GM12878 (cell line): ENCODE results near the gene SLC12A6. TPM values are rescaled to one million over a fixed set of nuclear protein-coding genes. Genes with fewer than 3 reads are reported as not detected.

ENCODE experiments used
- ATF7 ChIP-seq: fragments of 450-650 bp; IDR thresholded peaks from 2 replicates; pipeline ENCODE4 v1.6.1; 2016; ENCODE audit warnings: low read depth, mild to moderate bottlenecking
- BCL11A ChIP-seq: IDR thresholded peaks from 2 replicates; pipeline ENCODE4 v1.6.1; 2011; ENCODE audit warnings: low read depth, low read length
- CHD2 ChIP-seq: IDR thresholded peaks from 2 replicates; pipeline ENCODE4 v1.6.1; 2011; ENCODE audit warnings: low read depth, low read length, improper control_type of control experiment, borderline replicate concordance
- E4F1 ChIP-seq: fragments of 450-650 bp; IDR thresholded peaks from 2 replicates; pipeline ENCODE4 v1.6.1; 2018; ENCODE audit warnings: borderline replicate concordance, mild to moderate bottlenecking; ENCODE audit not compliant: partially characterized antibody
- ELK1 ChIP-seq: IDR thresholded peaks from 2 replicates; pipeline ENCODE4 v1.6.1; 2012; ENCODE audit warnings: low read depth, low read length, improper control_type of control experiment
- EZH2 ChIP-seq: IDR thresholded peaks from 2 replicates; pipeline ENCODE4 v1.6.1; 2012; ENCODE audit warnings: low read depth, mild to moderate bottlenecking, control low read depth, inconsistent platforms, low read length, borderline replicate concordance; ENCODE audit not compliant: control insufficient read depth
- HDAC2 ChIP-seq: fragments of 200-600 bp; sonication (generic); IDR thresholded peaks from 2 replicates; pipeline ENCODE4 v1.6.1; 2017
- MEF2B ChIP-seq: fragments of 450-650 bp; IDR thresholded peaks from 2 replicates; pipeline ENCODE4 v1.6.1; 2018; ENCODE audit warnings: mild to moderate bottlenecking, moderate library complexity; ENCODE audit not compliant: partially characterized antibody, poor library complexity, severe bottlenecking
- MLLT1 ChIP-seq: fragments of 450-650 bp; IDR thresholded peaks from 2 replicates; pipeline ENCODE4 v1.6.1; 2016; ENCODE audit warnings: mild to moderate bottlenecking
- NBN ChIP-seq: fragments of 450-650 bp; IDR thresholded peaks from 2 replicates; pipeline ENCODE4 v1.6.1; 2016
- SREBF2 ChIP-seq: IDR thresholded peaks from 2 replicates; pipeline ENCODE4 v1.6.1; 2012; ENCODE audit warnings: mild to moderate bottlenecking, low read length
- STAT1 ChIP-seq: fragments of 450-650 bp; conservative IDR thresholded peaks from 2 replicates; pipeline ENCODE4 v1.6.1; 2014; ENCODE audit warnings: antibody characterized with exemption, mild to moderate bottlenecking
- polyA plus RNA-seq, 11 experiments: library from polyadenylated mRNA; depleted of rRNA in 4 of 11; unstranded in 6 of 11; stranded (reverse) in 5 of 11; fragments of >200 nt; fragmentation: Nextera tagmentation in 4 of 11; fragmentation: Illumina TruSeq in 1 of 11; extraction: Ambion mirVana in 4 of 11; extraction: Trizol in 1 of 11; gene quantifications; 1 replicate in 1 of 11; 2 replicates in 10 of 11; pipeline versions ENCODE4 v1.2.1 to v1.2.3, GENCODE V29; 2011 to 2016; ENCODE audit warnings: inconsistent platforms in 2 of 11, missing spikeins in 2 of 11, low read depth in 1 of 11
- total RNA-seq, 4 experiments: library from RNA; depleted of rRNA in 3 of 4; stranded (reverse); fragments of >200 nt in 3 of 4; fragmentation: Illumina TruSeq in 1 of 4; extraction: Trizol in 1 of 4; gene quantifications; 2 replicates each; pipeline versions ENCODE4 v1.2.1 to v1.2.3, GENCODE V29; 2013 to 2021
- TF ChIP-seq, protein P1 (sequence below): IDR thresholded peaks from 2 replicates; pipeline ENCODE4 v1.6.1; 2012; ENCODE audit warnings: improper control_type of control experiment, low read depth, low read length; ENCODE audit not compliant: insufficient replicate concordance
- TF ChIP-seq, protein P2 (sequence below): fragments of 450-650 bp; formaldehyde crosslinking; IDR thresholded peaks from 2 replicates; pipeline ENCODE4 v1.4.0; 2020; ENCODE audit warnings: mild to moderate bottlenecking, moderate library complexity

SLC12A6 gene
- total and polyA plus RNA-seq, 10 of the 15 experiments (the other 5 are each of a cell fraction or from before 2014, with no cell fraction given) = 4.7 to 94.4 (median 34.2) TPM

DNA sequence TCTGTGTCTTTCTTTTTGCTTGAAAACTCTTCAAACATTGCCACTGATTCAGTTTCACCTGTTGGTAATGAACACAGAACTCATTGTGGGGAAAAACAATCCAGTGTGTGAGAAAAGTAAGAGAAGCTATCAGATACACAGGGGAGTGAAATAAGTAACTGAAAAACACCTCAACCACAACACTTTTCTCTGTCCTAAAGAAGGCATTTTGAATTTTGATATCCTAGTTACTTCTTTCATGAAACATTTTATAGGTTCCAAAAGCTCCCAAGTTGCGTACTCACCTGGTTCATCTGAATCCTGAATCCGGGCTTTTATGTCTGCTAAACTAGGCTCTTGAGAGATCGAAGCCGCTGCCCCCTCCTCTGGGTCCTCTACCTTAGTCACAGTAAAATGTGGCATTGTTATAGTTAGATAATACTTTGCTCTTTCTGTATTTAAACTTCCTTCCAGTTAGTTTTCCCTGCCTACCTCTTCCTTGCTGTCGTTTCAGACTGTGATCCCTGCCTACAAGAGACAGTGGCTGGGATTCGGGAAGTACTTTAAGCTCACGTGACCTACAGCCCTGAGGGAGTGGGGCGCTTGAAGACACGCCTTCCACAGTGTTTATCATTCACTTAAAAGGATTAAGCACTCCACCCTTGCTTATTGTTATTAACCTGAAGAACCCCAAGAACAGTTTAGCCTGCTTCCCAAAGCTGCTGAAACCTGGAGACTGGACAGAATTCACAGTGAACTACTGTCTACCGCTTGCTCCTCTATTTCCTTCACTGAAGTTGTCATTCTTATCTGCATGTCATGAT, 19.1 kb downstream of the SLC12A6 start (continued):
- TF ChIP-seq, protein P1, sequence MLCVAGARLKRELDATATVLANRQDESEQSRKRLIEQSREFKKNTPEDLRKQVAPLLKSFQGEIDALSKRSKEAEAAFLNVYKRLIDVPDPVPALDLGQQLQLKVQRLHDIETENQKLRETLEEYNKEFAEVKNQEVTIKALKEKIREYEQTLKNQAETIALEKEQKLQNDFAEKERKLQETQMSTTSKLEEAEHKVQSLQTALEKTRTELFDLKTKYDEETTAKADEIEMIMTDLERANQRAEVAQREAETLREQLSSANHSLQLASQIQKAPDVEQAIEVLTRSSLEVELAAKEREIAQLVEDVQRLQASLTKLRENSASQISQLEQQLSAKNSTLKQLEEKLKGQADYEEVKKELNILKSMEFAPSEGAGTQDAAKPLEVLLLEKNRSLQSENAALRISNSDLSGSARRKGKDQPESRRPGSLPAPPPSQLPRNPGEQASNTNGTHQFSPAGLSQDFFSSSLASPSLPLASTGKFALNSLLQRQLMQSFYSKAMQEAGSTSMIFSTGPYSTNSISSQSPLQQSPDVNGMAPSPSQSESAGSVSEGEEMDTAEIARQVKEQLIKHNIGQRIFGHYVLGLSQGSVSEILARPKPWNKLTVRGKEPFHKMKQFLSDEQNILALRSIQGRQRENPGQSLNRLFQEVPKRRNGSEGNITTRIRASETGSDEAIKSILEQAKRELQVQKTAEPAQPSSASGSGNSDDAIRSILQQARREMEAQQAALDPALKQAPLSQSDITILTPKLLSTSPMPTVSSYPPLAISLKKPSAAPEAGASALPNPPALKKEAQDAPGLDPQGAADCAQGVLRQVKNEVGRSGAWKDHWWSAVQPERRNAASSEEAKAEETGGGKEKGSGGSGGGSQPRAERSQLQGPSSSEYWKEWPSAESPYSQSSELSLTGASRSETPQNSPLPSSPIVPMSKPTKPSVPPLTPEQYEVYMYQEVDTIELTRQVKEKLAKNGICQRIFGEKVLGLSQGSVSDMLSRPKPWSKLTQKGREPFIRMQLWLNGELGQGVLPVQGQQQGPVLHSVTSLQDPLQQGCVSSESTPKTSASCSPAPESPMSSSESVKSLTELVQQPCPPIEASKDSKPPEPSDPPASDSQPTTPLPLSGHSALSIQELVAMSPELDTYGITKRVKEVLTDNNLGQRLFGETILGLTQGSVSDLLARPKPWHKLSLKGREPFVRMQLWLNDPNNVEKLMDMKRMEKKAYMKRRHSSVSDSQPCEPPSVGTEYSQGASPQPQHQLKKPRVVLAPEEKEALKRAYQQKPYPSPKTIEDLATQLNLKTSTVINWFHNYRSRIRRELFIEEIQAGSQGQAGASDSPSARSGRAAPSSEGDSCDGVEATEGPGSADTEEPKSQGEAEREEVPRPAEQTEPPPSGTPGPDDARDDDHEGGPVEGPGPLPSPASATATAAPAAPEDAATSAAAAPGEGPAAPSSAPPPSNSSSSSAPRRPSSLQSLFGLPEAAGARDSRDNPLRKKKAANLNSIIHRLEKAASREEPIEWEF = peak; percentile 53
- TF ChIP-seq ELK1 (no peak), NBN (peak; percentile 60; the same call in 1 of the 2 replicates), MEF2B (peak; percentile 48), CHD2 (no peak), EZH2 (no peak), STAT1 (no peak), E4F1 (no peak), HDAC2 (no peak), ATF7 (peak; percentile 44; the same call in 1 of the 2 replicates), SREBF2 (no peak), MLLT1 (no peak), BCL11A (no peak)
- TF ChIP-seq, protein P2, sequence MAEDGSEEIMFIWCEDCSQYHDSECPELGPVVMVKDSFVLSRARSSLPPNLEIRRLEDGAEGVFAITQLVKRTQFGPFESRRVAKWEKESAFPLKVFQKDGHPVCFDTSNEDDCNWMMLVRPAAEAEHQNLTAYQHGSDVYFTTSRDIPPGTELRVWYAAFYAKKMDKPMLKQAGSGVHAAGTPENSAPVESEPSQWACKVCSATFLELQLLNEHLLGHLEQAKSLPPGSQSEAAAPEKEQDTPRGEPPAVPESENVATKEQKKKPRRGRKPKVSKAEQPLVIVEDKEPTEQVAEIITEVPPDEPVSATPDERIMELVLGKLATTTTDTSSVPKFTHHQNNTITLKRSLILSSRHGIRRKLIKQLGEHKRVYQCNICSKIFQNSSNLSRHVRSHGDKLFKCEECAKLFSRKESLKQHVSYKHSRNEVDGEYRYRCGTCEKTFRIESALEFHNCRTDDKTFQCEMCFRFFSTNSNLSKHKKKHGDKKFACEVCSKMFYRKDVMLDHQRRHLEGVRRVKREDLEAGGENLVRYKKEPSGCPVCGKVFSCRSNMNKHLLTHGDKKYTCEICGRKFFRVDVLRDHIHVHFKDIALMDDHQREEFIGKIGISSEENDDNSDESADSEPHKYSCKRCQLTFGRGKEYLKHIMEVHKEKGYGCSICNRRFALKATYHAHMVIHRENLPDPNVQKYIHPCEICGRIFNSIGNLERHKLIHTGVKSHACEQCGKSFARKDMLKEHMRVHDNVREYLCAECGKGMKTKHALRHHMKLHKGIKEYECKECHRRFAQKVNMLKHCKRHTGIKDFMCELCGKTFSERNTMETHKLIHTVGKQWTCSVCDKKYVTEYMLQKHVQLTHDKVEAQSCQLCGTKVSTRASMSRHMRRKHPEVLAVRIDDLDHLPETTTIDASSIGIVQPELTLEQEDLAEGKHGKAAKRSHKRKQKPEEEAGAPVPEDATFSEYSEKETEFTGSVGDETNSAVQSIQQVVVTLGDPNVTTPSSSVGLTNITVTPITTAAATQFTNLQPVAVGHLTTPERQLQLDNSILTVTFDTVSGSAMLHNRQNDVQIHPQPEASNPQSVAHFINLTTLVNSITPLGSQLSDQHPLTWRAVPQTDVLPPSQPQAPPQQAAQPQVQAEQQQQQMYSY (CRISPR knock-in tag) = no peak
